K562 (cell line): ENCODE results near the gene TMEM86A. TPM values are rescaled to one million over a fixed set of nuclear protein-coding genes. Genes with fewer than 3 reads are reported as not detected.
A peak's percentile ranks its signal among the peaks of the same experiment; 100 is the strongest.

ENCODE experiments used
- ATAC-seq: fragments of 200-7000 bp; cut with Tn5 transposase; 3 replicates; pipeline ENCODE4 v1.9.1; 2020; ENCODE audit warnings: moderate library complexity
- BruUV-seq: library from RNA; stranded (reverse); fragments of 400-500 nt; replicated peaks from 2 replicates; lab custom pipeline; 2021; lab: Mats Ljungman, UMichigan
- CTCF ChIA-PET: fragments of 300-600 bp; formaldehyde crosslinking; extraction: SDS; loops from one replicate; lab custom pipeline; 2021; ENCODE audit warnings: low intra/inter-chr PET ratio; lab: Yijun Ruan, JAX
- POLR2A ChIA-PET: fragments of 300-600, 350-650 bp; sonication (Branson Sonifier 250); formaldehyde crosslinking; extraction: SDS; loops from one replicate; lab custom pipeline; 2021; ENCODE audit warnings: antibody characterized with exemption, inconsistent platforms; lab: Yijun Ruan, JAX
- DNase-seq, 4 experiments: peaks; one replicate each; pipeline versions ENCODE4 v3.0.0 to v3.0.0-alpha.2; 2011 to 2018; ENCODE audit warnings: low spot score in 3 of 4, mixed read lengths in 3 of 4; ENCODE audit errors: extremely low read depth in 1 of 4
- FAIRE-seq: peaks from 2 replicates; lab custom pipeline; 2011; peaks lifted over from hg19 to GRCh38; lab: Jason Lieb, UNC
- H2AFZ ChIP-seq: 2 replicates; pipeline ENCODE4 v1.6.0; 2011; ENCODE audit warnings: low read depth, low read length, control low read depth, inconsistent platforms
- H3K27ac ChIP-seq: fragments of 200-600 bp; 3 replicates; pipeline ENCODE4 v1.8.0; 2011; ENCODE audit warnings: low read depth, mild to moderate bottlenecking, control low read depth, inconsistent platforms, low read length, moderate library complexity, mixed read lengths; ENCODE audit errors: extremely low read depth
- H3K27me3 ChIP-seq, 2 experiments: fragments of 300-600 bp in 1 of 2; 2 replicates in 1 of 2; 3 replicates in 1 of 2; pipeline versions ENCODE4 v1.6.0 to v1.8.0; 2011; ENCODE audit warnings: inconsistent platforms in 2 of 2, low read length in 2 of 2, mild to moderate bottlenecking in 1 of 2, mixed read lengths in 1 of 2, moderate library complexity in 1 of 2; ENCODE audit not compliant: control insufficient read depth in 2 of 2, insufficient read depth in 2 of 2
- H3K36me3 ChIP-seq: fragments of 300-600 bp; 3 replicates; pipeline ENCODE4 v1.8.0; 2011; ENCODE audit warnings: mild to moderate bottlenecking, low read length, inconsistent platforms; ENCODE audit not compliant: control insufficient read depth, insufficient read depth
- H3K4me1 ChIP-seq, 2 experiments: fragments of 200-600 bp in 1 of 2; replicated peaks in 1 of 2; 2 replicates in 1 of 2; 3 replicates in 1 of 2; pipeline versions ENCODE4 v1.5.1 to v1.8.0; 2011; ENCODE audit warnings: inconsistent platforms in 2 of 2, low read length in 2 of 2, mild to moderate bottlenecking in 1 of 2, mixed read lengths in 1 of 2, moderate library complexity in 1 of 2; ENCODE audit not compliant: control insufficient read depth in 2 of 2, insufficient read depth in 2 of 2
- H3K4me2 ChIP-seq: 2 replicates; pipeline ENCODE4 v1.6.1; 2011; ENCODE audit warnings: low read length, control low read depth, inconsistent platforms, mixed read lengths; ENCODE audit not compliant: insufficient read depth
- H3K4me3 ChIP-seq: fragments of 200-600 bp; sonication (generic), shearing (Covaris generic); 2 replicates; pipeline ENCODE4 v1.5.1; 2016; ENCODE audit warnings: control low read depth, inconsistent platforms
- H3K79me2 ChIP-seq: fragments of 200-600 bp; 3 replicates; pipeline ENCODE4 v1.8.0; 2011; ENCODE audit warnings: low read length, inconsistent platforms; ENCODE audit not compliant: control insufficient read depth, insufficient read depth
- H3K9ac ChIP-seq, 2 experiments: 2 replicates each; pipeline versions ENCODE4 v1.6.0 to v1.6.1; 2011; ENCODE audit warnings: low read depth in 2 of 2, low read length in 2 of 2, control low read depth in 1 of 2, inconsistent platforms in 1 of 2, mild to moderate bottlenecking in 1 of 2, mixed read lengths in 1 of 2; ENCODE audit not compliant: insufficient read depth in 1 of 2
- H3K9me1 ChIP-seq: one replicate; pipeline ENCODE4 v1.6.0; 2011; ENCODE audit warnings: inconsistent platforms, mild to moderate bottlenecking, low read length, moderate library complexity; ENCODE audit not compliant: control insufficient read depth, insufficient read depth
- H3K9me3 ChIP-seq: replicated peaks from 2 replicates; pipeline ENCODE4 v1.5.1; 2011; ENCODE audit warnings: low read depth, low read length, inconsistent platforms; ENCODE audit not compliant: control insufficient read depth, insufficient read depth
- H4K20me1 ChIP-seq: replicated peaks from 2 replicates; pipeline ENCODE4 v1.6.1; 2011; ENCODE audit warnings: low read length, inconsistent platforms, mixed read lengths; ENCODE audit not compliant: control insufficient read depth, insufficient read depth
- ELF2 ChIP-seq: fragments of 250-450 bp; sonication (Bioruptor Pico); IDR thresholded peaks from 2 replicates; pipeline ENCODE4 v1.5.0; 2021; ENCODE audit warnings: mild to moderate bottlenecking
- POLR2H ChIP-seq: IDR thresholded peaks from 2 replicates; pipeline ENCODE4 v1.6.1; 2016; ENCODE audit warnings: missing genetic modification characterization, low read depth, mild to moderate bottlenecking, control low read depth, missing compliant biosample characterization, moderate library complexity
- PTTG1 ChIP-seq: fragments of 450-650 bp; IDR thresholded peaks from 2 replicates; pipeline ENCODE4 v1.6.1; 2016; ENCODE audit warnings: low read depth, mild to moderate bottlenecking, missing genetic modification characterization, missing compliant biosample characterization
- ZKSCAN1 ChIP-seq: fragments of 150-350 bp; IDR thresholded peaks from 2 replicates; pipeline ENCODE4 v1.6.1; 2016; ENCODE audit warnings: low read depth, low read length
- ZNF239 ChIP-seq: fragments of 250-450 bp; sonication (Bioruptor Pico); IDR thresholded peaks from 2 replicates; pipeline ENCODE4 v1.4.0; 2020; ENCODE audit warnings: mild to moderate bottlenecking
- WGBS: fragments of 100-300 bp; shearing (Covaris generic); methylation state at CpG from one replicate; pipeline ENCODE4 v1.1.6; 2016; ENCODE audit warnings: low coverage, mixed read lengths; ENCODE audit not compliant: insufficient coverage; ENCODE audit errors: missing lambda C conversion rate; 5-methylcytosine and 5-hydroxymethylcytosine counted together
- in situ Hi-C: fragments of 300-500 bp; cut with MboI; formaldehyde crosslinking; loops from 4 replicates; pipeline ENCODE4 v1.15.0; 2018; ENCODE audit warnings: inconsistent platforms, mixed read lengths
- intact Hi-C: fragments of 100-400 bp; cut with micrococcal nuclease; formaldehyde crosslinking; loops from 2 replicates; pipeline ENCODE4 v1.14.2; 2022
- polyA plus RNA-seq, 8 experiments: library from polyadenylated mRNA; depleted of rRNA in 4 of 8; stranded (reverse) in 5 of 8; unstranded in 3 of 8; fragments of >200 nt; fragmentation: Nextera tagmentation in 2 of 8; fragmentation: Illumina TruSeq in 1 of 8; extraction: Ambion mirVana in 2 of 8; extraction: Trizol in 1 of 8; gene quantifications; 2 replicates each; pipeline versions ENCODE4 v1.2.1 to v1.2.3, GENCODE V29; 2011 to 2014; ENCODE audit warnings: inconsistent platforms in 1 of 8, missing spikeins in 1 of 8
- total RNA-seq, 7 experiments: library from RNA; depleted of rRNA in 6 of 7; stranded (reverse); fragments of >200 nt in 6 of 7; fragmentation: Illumina TruSeq in 2 of 7; extraction: Trizol in 2 of 7; gene quantifications; 2 replicates each; pipeline versions ENCODE4 v1.2.1 to v1.2.3, GENCODE V29; 2011 to 2021; ENCODE audit warnings: low replicate concordance in 1 of 7
- TF ChIP-seq, protein P1 (sequence below): sonication (generic); IDR thresholded peaks from 2 replicates; pipeline ENCODE4 v1.6.1; 2016
- TF ChIP-seq, protein P2 (sequence below): sonication (generic); formaldehyde crosslinking; IDR thresholded peaks from 2 replicates; pipeline ENCODE4 v1.9.0; 2022; ENCODE audit warnings: mild to moderate bottlenecking, missing genetic modification reagents
- TF ChIP-seq, protein P3 (sequence below), 2 experiments: fragments of 450-650 bp in 1 of 2; sonication (generic) in 1 of 2; formaldehyde crosslinking; conservative IDR thresholded peaks; 2 replicates each; pipeline versions ENCODE4 v1.4.0 to v1.8.1; 2020 to 2022; ENCODE audit warnings: mild to moderate bottlenecking in 1 of 2, missing genetic modification reagents in 1 of 2

Gene TMEM86A
- total and polyA plus RNA-seq, 9 of the 15 experiments (the other 6 are each of a cell fraction or from before 2014, with no cell fraction given) = 0.22 to 1.3 (median 0.40) TPM; not detected in 2

DNA sequence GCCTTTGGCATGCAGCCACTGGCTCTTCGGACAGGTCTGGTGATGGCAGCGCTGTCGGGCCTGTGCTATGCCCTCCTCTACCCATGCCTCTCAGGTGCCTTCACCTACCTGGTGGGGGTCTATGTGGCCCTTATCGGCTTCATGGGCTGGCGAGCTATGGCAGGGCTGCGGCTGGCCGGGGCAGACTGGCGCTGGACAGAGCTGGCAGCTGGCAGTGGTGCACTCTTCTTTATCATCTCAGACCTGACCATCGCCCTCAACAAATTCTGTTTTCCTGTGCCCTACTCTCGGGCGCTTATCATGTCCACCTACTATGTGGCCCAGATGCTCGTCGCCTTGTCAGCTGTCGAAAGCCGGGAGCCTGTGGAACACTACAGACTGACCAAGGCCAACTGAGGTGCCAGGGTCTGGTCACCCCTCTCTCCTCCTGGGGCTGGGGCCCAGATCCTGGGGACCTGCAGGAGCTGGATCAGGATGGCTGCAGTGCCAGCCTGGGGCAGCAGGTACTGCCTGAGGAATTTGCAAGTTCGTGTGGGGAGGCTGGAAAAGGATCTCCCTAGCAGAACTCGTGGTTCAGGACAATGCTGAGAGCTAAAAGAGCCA lies 3.1 kb downstream of the TMEM86A start:
- intact Hi-C loops (no loop called here), in situ Hi-C loops (no loop called here)
- 31% methylated on average over 17 of the region's 17 CpGs for WGBS
- H3K9me3 ChIP-seq = no peaks in the 10 kb centered on the region
- H3K9me1 ChIP-seq = no peaks in the 10 kb centered on the region
- H3K4me1 ChIP-seq = peaks cover 13 to 21% of the 10 kb centered on the region in 2 experiments
- H3K27me3 ChIP-seq = peaks cover 2 to 32% of the 10 kb centered on the region in 2 experiments; a peak in 4 of 5 replicates
- H3K36me3 ChIP-seq = no peaks in the 10 kb centered on the region
- BruUV-seq = no TSS peak
- H4K20me1 ChIP-seq = no peaks in the 10 kb centered on the region; the same call in 1 of the 2 replicates
- H3K27ac ChIP-seq = no peak overlapping the region
- ChIA-PET CTCF (no interaction called here), POLR2A (interaction anchor here (0.8 kb wide), 1 partner anchor 9 kb away, joined by 3 read pairs; no protein-coding TSS in a partner anchor)
- DNase-seq (no peak), ATAC-seq (no peak), FAIRE-seq (no peak)
- no peak overlapping the region for H3K9ac ChIP-seq
- no peak overlapping the region for H3K4me3 ChIP-seq
- H3K4me2 ChIP-seq = no peak overlapping the region
- H2AFZ ChIP-seq = no peak overlapping the region
- no peak for TF ChIP-seq ELF2 (CRISPR knock-in tag)
- no peak for TF ChIP-seq PTTG1 (tag)
- TF ChIP-seq, protein P1, sequence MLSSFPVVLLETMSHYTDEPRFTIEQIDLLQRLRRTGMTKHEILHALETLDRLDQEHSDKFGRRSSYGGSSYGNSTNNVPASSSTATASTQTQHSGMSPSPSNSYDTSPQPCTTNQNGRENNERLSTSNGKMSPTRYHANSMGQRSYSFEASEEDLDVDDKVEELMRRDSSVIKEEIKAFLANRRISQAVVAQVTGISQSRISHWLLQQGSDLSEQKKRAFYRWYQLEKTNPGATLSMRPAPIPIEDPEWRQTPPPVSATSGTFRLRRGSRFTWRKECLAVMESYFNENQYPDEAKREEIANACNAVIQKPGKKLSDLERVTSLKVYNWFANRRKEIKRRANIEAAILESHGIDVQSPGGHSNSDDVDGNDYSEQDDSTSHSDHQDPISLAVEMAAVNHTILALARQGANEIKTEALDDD = no peak
- TF ChIP-seq, protein P2, sequence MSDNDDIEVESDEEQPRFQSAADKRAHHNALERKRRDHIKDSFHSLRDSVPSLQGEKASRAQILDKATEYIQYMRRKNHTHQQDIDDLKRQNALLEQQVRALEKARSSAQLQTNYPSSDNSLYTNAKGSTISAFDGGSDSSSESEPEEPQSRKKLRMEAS (CRISPR knock-in tag) = no peak
- TF ChIP-seq, protein P3, sequence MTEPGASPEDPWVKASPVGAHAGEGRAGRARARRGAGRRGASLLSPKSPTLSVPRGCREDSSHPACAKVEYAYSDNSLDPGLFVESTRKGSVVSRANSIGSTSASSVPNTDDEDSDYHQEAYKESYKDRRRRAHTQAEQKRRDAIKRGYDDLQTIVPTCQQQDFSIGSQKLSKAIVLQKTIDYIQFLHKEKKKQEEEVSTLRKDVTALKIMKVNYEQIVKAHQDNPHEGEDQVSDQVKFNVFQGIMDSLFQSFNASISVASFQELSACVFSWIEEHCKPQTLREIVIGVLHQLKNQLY (CRISPR knock-in tag; conservative IDR thresholded peaks at IDR 0.05) = no peak
- TF ChIP-seq POLR2H (tag) = no peak
- TF ChIP-seq ZKSCAN1 = 0 out of 2 replicates have a peak, but pooled peaks have one; percentile 55
- TF ChIP-seq ZNF239 (CRISPR knock-in tag) = no peak
- TF ChIP-seq, all 486 proteins: peak for 1
- no peaks in the 10 kb centered on the region for H3K79me2 ChIP-seq
